NCI-H82 treated with DMSO at 0.1 percent for 48 hours (cell line): ENCODE results near the gene EMX2.

Experiments
- DNase-seq: peaks from one replicate; lab custom pipeline; 2025; ENCODE audit not compliant: unreplicated experiment; lab: John Stamatoyannopoulos, UW

The EMX2 gene

GRCh38 chr10:117531371-117532002 lies 11.1 kb upstream of the EMX2 start:
- DNase-seq = no peak

- no peak for DNase-seq
Observed at GRCh38 chr10:117532003-117532385, 10.6 kb upstream of the EMX2 start.

- no peak for DNase-seq
Observed at GRCh38 chr10:117532451-117533107, 10.0 kb upstream of the EMX2 start.

GRCh38 chr10:117533507-117534281 lies 8.9 kb upstream of the EMX2 start:
- no peak for DNase-seq

- DNase-seq = no peak
Observed at GRCh38 chr10:117534321-117535297, 7.9 kb upstream of the EMX2 start.

GRCh38 chr10:117535298-117536071 lies 7.1 kb upstream of the EMX2 start:
- DNase-seq = no peak

- no peak for DNase-seq
Observed at GRCh38 chr10:117536072-117536865, 6.3 kb upstream of the EMX2 start.

GRCh38 chr10:117536866-117537435 lies 5.6 kb upstream of the EMX2 start:
- no peak for DNase-seq

- no peak for DNase-seq
Observed at GRCh38 chr10:117537436-117537903, 5.1 kb upstream of the EMX2 start.

GRCh38 chr10:117537904-117538524 lies 4.5 kb upstream of the EMX2 start:
- DNase-seq = no peak

- no peak for DNase-seq
Observed at GRCh38 chr10:117539361-117539773, 3.2 kb upstream of the EMX2 start.

- DNase-seq = no peak
Observed at GRCh38 chr10:117539903-117540639, 2.5 kb upstream of the EMX2 start.

- no peak for DNase-seq
Observed at GRCh38 chr10:117540640-117541404, 1.7 kb upstream of the EMX2 start.

- no peak for DNase-seq
Observed at GRCh38 chr10:117541405-117541908, 1.1 kb upstream of the EMX2 start.

GRCh38 chr10:117541909-117542705 lies 439 bp upstream of the EMX2 start:
- peak; percentile 1 for DNase-seq
